Adrenal gland (tissue), 12 donors: ENCODE measurements around the gene RALGAPA2. TPM values are rescaled to one million over a fixed set of nuclear protein-coding genes. Genes with fewer than 3 reads are reported as not detected.

ENCODE experiments used
- DNase-seq, 7 donors: peaks; one replicate each; pipeline ENCODE4 v3.0.0-alpha.2; 2019 to 2020
- H3K27ac ChIP-seq, 5 donors: fragments of 200-600 bp; sonication (generic) in 4 of 5; 1 replicate in 3 of 5; 2 replicates in 2 of 5; pipeline versions ENCODE4 v1.5.1 to v1.8.0; 2016 to 2020; ENCODE audit warnings: mild to moderate bottlenecking in 1 of 5
- H3K27me3 ChIP-seq: fragments of 200-600 bp; 2 replicates; pipeline ENCODE4 v1.8.0; 2021
- H3K36me3 ChIP-seq, 2 donors: fragments of 200-600 bp; replicated peaks in 1 of 2; 1 replicate in 1 of 2; 2 replicates in 1 of 2; pipeline versions ENCODE4 v1.5.1 to v1.8.0; 2018 to 2022
- H3K4me1 ChIP-seq, 2 donors: fragments of 200-600 bp; replicated peaks in 1 of 2; 1 replicate in 1 of 2; 2 replicates in 1 of 2; pipeline versions ENCODE4 v1.5.1 to v1.8.0; 2018 to 2021
- H3K4me3 ChIP-seq, 4 donors: fragments of 200-600 bp; sonication (generic) in 3 of 4; one replicate each; pipeline ENCODE4 v1.5.1; 2016 to 2018
- H3K9me3 ChIP-seq, 3 donors: fragments of 200-600 bp; sonication (generic) in 1 of 3; replicated peaks in 1 of 3; 1 replicate in 2 of 3; 2 replicates in 1 of 3; pipeline versions ENCODE4 v1.5.1 to v1.8.0; 2016 to 2021
- POLR2A ChIP-seq, 2 donors: fragments of 450-650 bp; IDR thresholded peaks; one replicate each; pipeline ENCODE4 v1.6.1; 2017; ENCODE audit warnings: antibody characterized with exemption in 2 of 2, mild to moderate bottlenecking in 2 of 2, moderate library complexity in 1 of 2
- WGBS, 4 donors: extraction: QIAGEN DNeasy Blood & Tissue Kit in 2 of 4; methylation state at CpG; one replicate each; pipeline versions ENCODE4 v1.1.5 to v1.1.7; 2013 to 2017; 5-methylcytosine and 5-hydroxymethylcytosine counted together
- intact Hi-C, 2 donors: fragments of 100-400 bp; cut with DNase I; formaldehyde crosslinking; loops; one replicate each; pipeline versions ENCODE4 v1.14.1 to v1.15.0; 2022 to 2023
- polyA plus RNA-seq, 3 donors: library from polyadenylated mRNA; stranded (reverse); fragments of 200-250 nt in 2 of 3; fragments of 350-450 nt in 1 of 3; fragmentation: Illumina TruSeq in 1 of 3; extraction: RNeasy Lipid Tissue Mini Kit (QIAGEN cat#74804) in 1 of 3; gene quantifications; one replicate each; pipeline ENCODE4 v1.2.3, GENCODE V29; 2013 to 2014
- total RNA-seq, 9 donors: library from RNA; depleted of rRNA in 4 of 9; stranded (reverse); fragments of >200 nt in 4 of 9; fragments of 120-200 nt in 1 of 9; fragmentation: NEBNext Ultra II Directional in 1 of 9; extraction: Animal tissue kit (Norgen Biotek cat#: 25700) in 1 of 9; gene quantifications; one replicate each; pipeline versions ENCODE4 v1.1.0 to v1.2.4, GENCODE V29; 2013 to 2023
- TF ChIP-seq, protein P1 (sequence below), 6 experiments: fragments of 450-650 bp in 4 of 6; fragments of 200-600 bp in 2 of 6; sonication (generic) in 1 of 6; IDR thresholded peaks; 1 replicate in 5 of 6; 2 replicates in 1 of 6; pipeline versions ENCODE4 v1.5.1 to v1.8.0; 2016 to 2021; ENCODE audit warnings: antibody characterized with exemption in 6 of 6, mild to moderate bottlenecking in 2 of 6, moderate library complexity in 1 of 6
- donor health status: healthy with polysubstance abuse.
- donor health status: Bipolar disorder and iron deficiency.
- donor health status: DM: yes; HTN: yes; CAD: no.
- donor health status: DM: no; HTN: no; CAD: no.
- donor health status: DM: no; HTN: no; CAD: no.
- donor health status: DM: yes; HTN: yes; CAD: no.

RALGAPA2 gene
- total and polyA plus RNA-seq, 12 donors: 3.7 to 39.6 (median 20.7) TPM

- Histone ChIP-seq H3K4me1 (no peaks in the 10 kb centered on the region), H3K27me3 (no peaks in the 10 kb centered on the region), H3K9me3 (no peaks in the 10 kb centered on the region), H3K36me3 (peaks cover 0 to 4% of the 10 kb centered on the region in 2 donors), H3K4me3 (no peak overlapping the region), H3K27ac (no peak overlapping the region)
- intact Hi-C loops: no loop called here
- 89 to 92% (median 90%) methylated on average over 6 of the region's 6 CpGs for WGBS, 4 donors
- TF ChIP-seq POLR2A (IDR thresholded peaks at IDR 0.05): no peak
- TF ChIP-seq, protein P1, sequence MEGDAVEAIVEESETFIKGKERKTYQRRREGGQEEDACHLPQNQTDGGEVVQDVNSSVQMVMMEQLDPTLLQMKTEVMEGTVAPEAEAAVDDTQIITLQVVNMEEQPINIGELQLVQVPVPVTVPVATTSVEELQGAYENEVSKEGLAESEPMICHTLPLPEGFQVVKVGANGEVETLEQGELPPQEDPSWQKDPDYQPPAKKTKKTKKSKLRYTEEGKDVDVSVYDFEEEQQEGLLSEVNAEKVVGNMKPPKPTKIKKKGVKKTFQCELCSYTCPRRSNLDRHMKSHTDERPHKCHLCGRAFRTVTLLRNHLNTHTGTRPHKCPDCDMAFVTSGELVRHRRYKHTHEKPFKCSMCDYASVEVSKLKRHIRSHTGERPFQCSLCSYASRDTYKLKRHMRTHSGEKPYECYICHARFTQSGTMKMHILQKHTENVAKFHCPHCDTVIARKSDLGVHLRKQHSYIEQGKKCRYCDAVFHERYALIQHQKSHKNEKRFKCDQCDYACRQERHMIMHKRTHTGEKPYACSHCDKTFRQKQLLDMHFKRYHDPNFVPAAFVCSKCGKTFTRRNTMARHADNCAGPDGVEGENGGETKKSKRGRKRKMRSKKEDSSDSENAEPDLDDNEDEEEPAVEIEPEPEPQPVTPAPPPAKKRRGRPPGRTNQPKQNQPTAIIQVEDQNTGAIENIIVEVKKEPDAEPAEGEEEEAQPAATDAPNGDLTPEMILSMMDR (IDR thresholded peaks at IDR 0.05): no peak
- no peak for DNase-seq
Measured at GRCh38 chr20:20525756-20526155, 186.7 kb downstream of the RALGAPA2 start.

GRCh38 chr20:20525214-20525613, 187.2 kb downstream of the RALGAPA2 start:
- DNase-seq: no peak

GRCh38 chr20:20524756-20525155, 187.7 kb downstream of the RALGAPA2 start:
- Histone ChIP-seq H3K36me3 (peaks cover 0 to 8% of the 10 kb centered on the region in 2 donors), H3K4me1 (no peaks in the 10 kb centered on the region), H3K4me3 (no peak overlapping the region), H3K27me3 (no peaks in the 10 kb centered on the region), H3K9me3 (no peaks in the 10 kb centered on the region), H3K27ac (no peak overlapping the region)
- no peak for DNase-seq
- TF ChIP-seq POLR2A (IDR thresholded peaks at IDR 0.05): no peak
- TF ChIP-seq, protein P1 (IDR thresholded peaks at IDR 0.05): no peak
- intact Hi-C loops: no loop called here
- WGBS, 4 donors: 87 to 100% (median 91%) methylated on average over 2 of the region's 2 CpGs

More at GRCh38 chr20:20525214-20525613, 187.2 kb downstream of the RALGAPA2 start:
- Histone ChIP-seq H3K36me3 (peaks cover 0 to 8% of the 10 kb centered on the region in 2 donors), H3K4me3 (no peak overlapping the region), H3K27ac (no peak overlapping the region), H3K9me3 (no peaks in the 10 kb centered on the region), H3K27me3 (no peaks in the 10 kb centered on the region), H3K4me1 (no peaks in the 10 kb centered on the region)
- intact Hi-C loops: no loop called here
- TF ChIP-seq, protein P1 (IDR thresholded peaks at IDR 0.05): no peak
- TF ChIP-seq POLR2A (IDR thresholded peaks at IDR 0.05): no peak
- 60 to 68% (median 64%) methylated on average over 2 of the region's 2 CpGs for WGBS, 4 donors

- WGBS, 4 donors: 94 to 100% (median 98%) methylated on average over 1 of the region's 1 CpG
Measured at GRCh38 chr20:20521736-20522135, 190.7 kb downstream of the RALGAPA2 start.

More at GRCh38 chr20:20521736-20522135, 190.7 kb downstream of the RALGAPA2 start:
- H3K9me3 ChIP-seq: no peaks in the 10 kb centered on the region
- H3K4me1 ChIP-seq: no peaks in the 10 kb centered on the region
- H3K4me3 ChIP-seq: no peak overlapping the region
- H3K27me3 ChIP-seq: no peaks in the 10 kb centered on the region
- H3K36me3 ChIP-seq: peaks cover 0 to 8% of the 10 kb centered on the region in 2 donors
- DNase-seq: no peak
- no peak overlapping the region for H3K27ac ChIP-seq
- intact Hi-C loops: no loop called here
- TF ChIP-seq POLR2A (IDR thresholded peaks at IDR 0.05): no peak
- TF ChIP-seq, protein P1 (IDR thresholded peaks at IDR 0.05): no peak
